Left cardiac atrium (tissue), 4 donors: Measurements from ENCODE around the gene AGO3. TPM values are rescaled to one million over a fixed set of nuclear protein-coding genes. Genes with fewer than 3 reads are reported as not detected.
"Not testable (repeated sequence)": the region's sequence is repeated elsewhere in the genome, so short reads cannot be mapped to it uniquely, and the experiment has no call there.

Experiments
- ATAC-seq, 2 donors: fragments of 200-7000 bp; cut with Tn5 transposase; one replicate each; pipeline ENCODE4 v1.9.1; 2020; ENCODE audit warnings: mild to moderate bottlenecking in 2 of 2, moderate library complexity in 2 of 2
- DNase-seq: peaks from one replicate; pipeline ENCODE4 v3.0.0-alpha.2; 2020
- intact Hi-C, 2 donors: fragments of 100-400 bp; cut with DNase I; formaldehyde crosslinking; loops; one replicate each; pipeline versions ENCODE4 v1.14.1 to v1.15.1; 2022 to 2023
- total RNA-seq, 2 donors: library from RNA; stranded (reverse); fragmentation: NEBNext Ultra II Directional; extraction: Animal tissue kit (Norgen Biotek cat#: 25700); gene quantifications; one replicate each; pipeline ENCODE4 v1.2.1, GENCODE V29; 2021
- donor health status: DM: no; HTN: yes; CAD: no.
- donor health status: DM: no; HTN: yes; CAD: no; lungs with severe emphysema.
- donor health status: DM: yes; HTN: yes; CAD: no.
- donor health status: Dilated cardiomyopathy.

Gene AGO3
- total RNA-seq, 2 donors from 2014 or later, result 16.1 to 23.1 TPM

GRCh38 chr1:35971601-35972000, 40.7 kb downstream of the AGO3 start:
- no peak for ATAC-seq
- intact Hi-C loops, result no loop called here
- DNase-seq, result no peak

DNA sequence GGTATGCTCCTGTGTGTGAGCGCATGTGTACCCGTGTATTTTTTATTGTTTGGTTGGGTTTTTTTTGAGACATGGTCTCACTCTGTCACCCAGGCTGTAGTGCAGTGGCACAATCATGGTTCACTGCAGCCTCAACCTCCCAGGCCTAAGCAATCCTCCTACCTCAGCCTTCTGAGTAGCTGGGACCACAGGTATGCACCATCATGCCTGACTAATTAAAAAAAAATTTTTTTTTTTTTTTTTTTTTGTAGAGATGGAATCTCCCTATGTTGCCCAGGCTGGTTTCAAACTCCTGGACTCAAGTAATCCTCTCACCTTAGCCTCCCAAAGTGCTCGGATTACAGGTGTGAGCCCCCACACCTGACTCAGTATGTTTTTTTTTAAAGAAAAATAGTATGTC, 41.7 kb downstream of the AGO3 start:
- intact Hi-C loops, ATAC-seq, DNase-seq: not testable (repeated sequence)

DNA sequence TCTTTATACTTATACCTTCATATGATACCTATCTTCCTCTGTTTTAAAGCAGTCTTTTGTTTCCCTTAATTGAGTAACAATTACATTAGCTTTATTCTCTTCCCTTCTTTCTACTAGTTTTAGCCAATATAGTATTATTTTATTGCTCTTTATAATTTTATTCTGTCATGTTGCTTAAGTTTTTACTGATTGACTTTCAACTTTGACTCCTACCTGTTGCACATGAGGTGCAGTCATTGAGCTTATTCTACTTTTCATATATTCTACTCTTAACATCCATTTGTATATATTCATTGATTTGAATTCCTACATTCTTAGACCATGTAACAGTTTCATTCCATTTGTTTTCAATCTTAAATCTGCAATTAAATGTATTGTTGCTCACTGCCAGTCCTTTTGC, 49.2 kb downstream of the AGO3 start:
- ATAC-seq, result no peak
- DNase-seq, result no peak
- intact Hi-C loops, result no loop called here

- intact Hi-C loops, result no loop called here
- DNase-seq (no peak), ATAC-seq (no peak)
Measured at GRCh38 chr1:35988237-35988636, 57.3 kb downstream of the AGO3 start.

DNA sequence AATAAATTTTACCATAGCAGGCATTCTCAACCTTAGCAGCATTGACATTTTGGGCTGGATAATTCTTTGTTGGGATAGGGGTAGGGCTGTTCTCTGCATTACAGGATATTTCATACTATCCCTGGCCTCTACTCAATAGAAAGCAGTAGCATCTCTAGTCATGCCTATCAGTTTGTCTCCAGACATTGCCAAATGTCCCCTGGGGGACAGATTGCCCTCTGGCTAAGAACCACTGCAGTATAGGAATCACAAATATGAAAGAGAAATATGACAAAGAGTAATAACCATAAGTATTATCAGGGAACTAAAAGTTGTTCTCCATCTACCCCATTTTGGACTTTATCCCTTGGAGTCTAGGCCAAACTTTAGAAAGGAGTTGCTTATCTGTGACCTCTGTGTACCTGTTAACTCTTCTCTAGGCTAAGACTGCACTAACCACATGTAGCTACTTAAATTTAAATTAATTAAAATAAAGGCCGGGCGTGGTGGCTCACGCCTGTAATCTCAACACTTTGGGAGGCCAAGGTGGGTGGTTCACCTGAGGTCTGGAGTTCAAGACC, 76.1 kb downstream of the AGO3 start:
- DNase-seq (no peak), ATAC-seq (no peak)
- intact Hi-C loops, result no loop called here

- DNase-seq (no peak), ATAC-seq (no peak)
- intact Hi-C loops, result no loop called here
Measured at GRCh38 chr1:36007741-36008140, 76.8 kb downstream of the AGO3 start.

DNA sequence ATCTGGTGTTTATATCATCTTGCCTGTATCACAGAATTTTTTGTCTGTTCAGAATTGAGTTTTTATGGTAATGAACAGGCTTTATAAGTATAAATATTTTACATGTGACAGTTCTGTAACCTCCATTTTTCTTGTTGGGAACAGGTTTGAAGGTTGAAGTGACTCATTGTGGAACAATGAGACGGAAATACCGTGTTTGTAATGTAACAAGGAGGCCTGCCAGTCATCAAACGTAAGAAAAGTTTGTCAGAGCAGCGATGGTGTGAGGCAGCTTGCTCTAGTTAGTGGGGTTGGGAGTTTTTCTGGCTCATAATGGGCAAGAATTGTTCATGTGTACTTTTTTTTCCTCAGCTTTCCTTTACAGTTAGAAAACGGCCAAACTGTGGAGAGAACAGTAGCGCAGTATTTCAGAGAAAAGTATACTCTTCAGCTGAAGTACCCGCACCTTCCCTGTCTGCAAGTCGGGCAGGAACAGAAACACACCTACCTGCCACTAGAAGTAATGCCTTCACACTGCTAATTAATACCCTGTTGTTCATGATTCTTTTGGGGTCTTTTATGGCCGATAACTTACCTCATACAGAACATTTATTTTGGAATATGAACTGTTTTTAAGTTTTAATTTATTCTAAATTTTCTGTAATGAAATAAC, 77.8 kb downstream of the AGO3 start:
- DNase-seq (no peak), ATAC-seq (no peak)
- intact Hi-C loops, result no loop called here

- ATAC-seq, result no peak
- intact Hi-C loops, result no loop called here
- no peak for DNase-seq
Measured at GRCh38 chr1:36014722-36015220, 83.9 kb downstream of the AGO3 start.

DNA sequence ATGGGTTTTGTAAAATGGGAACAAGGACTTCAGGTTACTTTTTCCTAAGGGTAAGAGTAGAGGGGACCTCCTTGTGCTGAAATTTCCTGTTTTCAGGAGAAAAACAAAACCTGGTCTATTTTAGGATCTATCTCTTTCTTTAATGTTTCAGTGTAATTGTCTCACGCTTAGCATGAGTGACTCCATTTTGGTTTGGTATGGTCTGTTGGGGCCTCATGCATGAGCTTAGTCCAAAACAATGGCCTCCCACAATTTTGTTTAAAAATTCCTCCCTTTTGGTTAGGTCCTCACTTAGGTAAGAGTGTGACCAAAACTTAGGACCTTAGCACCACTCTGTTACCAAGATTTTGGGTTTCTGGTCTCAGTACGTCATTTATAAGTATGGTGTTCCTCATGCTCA, 85.8 kb downstream of the AGO3 start:
- intact Hi-C loops, result no loop called here
- ATAC-seq (no peak), DNase-seq (no peak)

DNA sequence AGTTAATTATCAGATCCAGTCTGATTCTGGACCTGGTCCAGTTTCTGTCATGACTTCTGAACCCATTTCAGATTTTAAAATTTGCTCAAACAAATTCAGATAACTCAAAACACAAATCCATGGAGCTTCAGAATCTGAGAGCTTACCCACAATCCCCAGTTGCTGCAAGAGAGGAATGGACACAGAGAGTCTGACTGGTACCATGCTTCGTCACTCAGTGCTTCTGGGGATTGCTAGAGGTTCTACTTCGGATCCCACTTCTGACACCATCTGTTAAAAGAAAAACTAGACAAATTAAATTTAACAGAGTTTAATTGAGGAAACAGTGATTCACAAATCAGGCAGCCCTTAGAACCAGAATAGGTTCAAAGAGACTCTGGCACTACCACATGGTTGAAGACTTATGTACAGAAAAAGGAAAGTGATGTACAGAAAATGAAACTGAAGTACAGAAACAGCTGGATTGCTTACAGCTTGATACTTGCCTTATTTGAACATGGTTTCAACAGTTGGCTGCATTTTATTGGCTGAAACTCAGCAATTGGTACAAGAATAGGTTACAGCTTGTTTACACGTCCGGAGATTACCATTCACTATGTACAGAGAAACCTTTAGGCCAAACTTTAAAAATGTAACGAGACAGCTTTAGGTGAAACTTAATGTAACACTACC, 92.3 kb downstream of the AGO3 start:
- no peak for DNase-seq
- intact Hi-C loops, result no loop called here

DNA sequence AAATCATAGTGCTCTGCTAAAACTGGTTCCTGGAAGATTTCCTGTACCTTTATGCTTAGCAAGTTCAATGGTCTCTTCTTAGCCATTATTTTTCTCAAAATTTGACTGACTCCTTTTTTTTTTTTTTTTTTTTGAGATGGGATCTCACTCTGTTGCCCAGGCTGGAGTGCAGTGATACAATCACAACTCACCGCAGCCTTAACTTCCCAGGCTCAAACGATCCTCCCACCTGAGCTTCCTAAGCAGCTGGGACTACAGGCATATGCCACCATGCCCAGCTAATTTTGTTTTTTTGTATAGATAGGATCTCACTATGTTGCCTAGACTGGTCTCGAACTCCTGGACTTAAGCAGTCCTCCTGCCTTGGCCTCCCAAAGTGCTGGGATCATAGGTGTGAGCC, 93.1 kb downstream of the AGO3 start:
- intact Hi-C loops, ATAC-seq, DNase-seq: not testable (repeated sequence)

More for the DNA sequence above, 92.3 kb downstream of the AGO3 start:
- no peak for ATAC-seq

DNA sequence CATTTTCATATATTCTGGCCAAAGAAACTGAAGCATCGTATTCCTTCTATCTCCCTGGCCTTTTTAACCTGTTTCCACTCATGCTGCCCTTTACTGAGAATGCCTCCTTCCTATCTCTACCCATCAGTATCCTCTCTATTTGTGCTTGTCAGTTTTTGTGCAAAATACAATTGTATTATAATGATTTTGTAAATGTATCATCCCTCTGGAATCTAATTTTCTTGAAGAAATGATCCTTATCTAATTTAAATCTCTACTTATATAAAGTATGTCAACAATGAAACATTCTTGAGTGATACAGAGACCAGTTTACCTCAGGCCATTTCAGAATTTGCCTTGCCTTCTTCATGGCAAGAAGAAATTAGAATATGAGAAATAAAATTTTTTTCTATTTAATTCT, 93.9 kb downstream of the AGO3 start:
- ATAC-seq, result no peak
- no peak for DNase-seq
- intact Hi-C loops, result no loop called here

- ATAC-seq (no peak), DNase-seq (no peak)
- intact Hi-C loops, result no loop called here
Measured at GRCh38 chr1:36027766-36028165, 96.9 kb downstream of the AGO3 start.

DNA sequence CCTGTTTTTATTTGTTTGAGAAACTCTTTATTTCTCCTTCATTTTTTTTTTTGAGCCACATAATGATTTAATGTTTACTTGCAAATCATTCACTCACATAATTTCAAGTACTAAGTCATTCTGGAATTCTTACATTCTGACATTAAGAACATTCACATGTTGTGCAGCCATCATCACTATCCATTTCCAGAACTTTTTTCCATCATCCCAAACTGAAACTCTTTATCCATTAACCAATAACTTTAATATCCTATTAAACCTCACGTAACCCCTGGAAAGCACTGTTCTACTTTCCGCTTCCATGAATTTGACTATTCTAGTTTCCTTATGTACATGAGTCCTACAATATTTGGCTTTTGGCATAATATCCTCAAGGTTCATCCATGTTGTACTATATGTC, 100.5 kb downstream of the AGO3 start:
- ATAC-seq, result no peak
- intact Hi-C loops, result no loop called here
- no peak for DNase-seq

GRCh38 chr1:36034692-36035091, 103.8 kb downstream of the AGO3 start:
- intact Hi-C loops, result no loop called here
- no peak for DNase-seq
- peak; percentile 53 to 96 for ATAC-seq

- intact Hi-C loops, result no loop called here
- DNase-seq, result no peak
- no peak for ATAC-seq
Measured at GRCh38 chr1:36035154-36035553, 104.2 kb downstream of the AGO3 start.

DNA sequence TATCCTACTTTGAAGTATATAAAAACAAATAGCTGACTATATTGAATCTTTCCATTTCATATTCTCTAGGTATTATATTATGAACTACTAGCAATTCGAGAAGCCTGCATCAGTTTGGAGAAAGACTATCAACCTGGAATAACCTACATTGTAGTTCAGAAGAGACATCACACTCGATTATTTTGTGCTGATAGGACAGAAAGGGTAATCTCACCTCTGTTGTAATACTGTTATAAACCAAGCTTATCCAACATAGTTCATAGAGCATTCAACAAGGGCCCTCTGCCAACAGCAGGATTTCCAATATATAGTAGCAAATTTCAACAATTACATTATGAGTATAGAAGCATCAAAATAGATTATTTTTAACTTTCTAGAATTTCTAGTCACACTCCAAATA, 109.3 kb downstream of the AGO3 start:
- intact Hi-C loops, result no loop called here
- ATAC-seq, result no peak
- no peak for DNase-seq

DNA sequence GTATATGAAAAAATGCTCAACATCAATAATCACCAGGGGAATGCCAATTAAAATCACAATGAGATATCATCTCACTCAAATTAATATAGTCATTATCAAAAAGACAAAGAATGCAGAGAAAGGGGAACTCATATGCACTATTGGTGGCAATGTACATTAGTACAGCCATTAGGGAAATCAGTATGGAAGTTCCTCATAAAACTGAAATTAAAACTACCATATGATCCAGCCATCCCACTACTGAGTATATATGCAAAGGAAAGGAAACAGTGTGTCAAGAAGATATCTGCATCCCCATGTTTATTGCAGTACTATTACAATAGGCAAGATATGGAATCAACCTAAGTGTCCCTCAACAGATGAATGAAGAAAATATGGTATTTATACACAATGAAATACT, 120.9 kb downstream of the AGO3 start:
- intact Hi-C loops, result no loop called here
- no peak for ATAC-seq
- no peak for DNase-seq

- DNase-seq (no peak), ATAC-seq (no peak)
- intact Hi-C loops, result no loop called here
Measured at GRCh38 chr1:36053978-36054377, 123.1 kb downstream of the AGO3 start.

DNA sequence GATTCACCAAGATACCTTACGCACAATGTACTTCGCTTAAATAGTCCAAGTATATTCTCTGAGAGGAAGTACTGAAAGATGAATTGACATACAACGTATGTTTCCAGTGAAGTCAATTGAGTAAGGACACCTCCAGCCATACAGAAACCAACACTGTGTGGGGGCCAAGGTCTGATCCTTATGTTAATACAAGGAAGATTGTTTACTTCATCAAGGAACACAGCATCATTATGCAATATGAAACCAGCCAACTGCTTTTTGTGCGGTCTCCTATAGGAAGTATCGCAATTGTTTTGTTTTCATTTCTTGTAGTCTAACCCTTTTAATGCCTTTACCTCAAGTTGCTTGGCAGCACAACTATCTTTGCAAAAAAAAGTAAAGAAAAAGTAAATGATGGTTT, 124.8 kb downstream of the AGO3 start:
- intact Hi-C loops, result no loop called here
- no peak for DNase-seq
- no peak for ATAC-seq

- intact Hi-C loops, result no loop called here
- no peak for ATAC-seq
- no peak for DNase-seq
Measured at GRCh38 chr1:36062315-36062714, 131.4 kb downstream of the AGO3 start.
